Muscle layer of colon (tissue), 2 donors: ENCODE data around the gene RLIM.
"Not testable (repeated sequence)": the region's sequence is repeated elsewhere in the genome, so short reads cannot be mapped to it uniquely, and the experiment has no call there.

Experiments used
- H3K27ac ChIP-seq: one replicate; pipeline ENCODE4 v1.7.0; 2013; ENCODE audit warnings: low read depth, mild to moderate bottlenecking, low read length, moderate library complexity
- H3K27me3 ChIP-seq, 2 donors: one replicate each; pipeline ENCODE4 v1.7.0; 2013; ENCODE audit warnings: low read length in 2 of 2, mild to moderate bottlenecking in 2 of 2; ENCODE audit not compliant: insufficient read depth in 2 of 2, control insufficient read depth in 1 of 2
- H3K36me3 ChIP-seq: one replicate; pipeline ENCODE4 v1.7.0; 2013; ENCODE audit warnings: mild to moderate bottlenecking, low read length; ENCODE audit not compliant: insufficient read depth
- H3K4me1 ChIP-seq: one replicate; pipeline ENCODE4 v1.7.0; 2013; ENCODE audit warnings: mild to moderate bottlenecking, low read length; ENCODE audit not compliant: insufficient read depth
- H3K4me3 ChIP-seq, 2 donors: one replicate each; pipeline ENCODE4 v1.7.0; 2013; ENCODE audit warnings: low read length in 2 of 2, low read depth in 1 of 2, mild to moderate bottlenecking in 1 of 2, moderate library complexity in 1 of 2
- H3K9ac ChIP-seq: one replicate; pipeline ENCODE4 v1.7.0; 2013; ENCODE audit warnings: low read length
- H3K9me3 ChIP-seq: one replicate; pipeline ENCODE4 v1.7.0; 2013; ENCODE audit warnings: mild to moderate bottlenecking, low read length
- donor health status: abdominal sarcoma.
- donor health status: Adenocarcinoma of cecum.

Gene RLIM

GRCh38 chrX:74614093-74614909, at the start of gene RLIM:
Gene RLIM, minus strand, starts transcription at chrX:74614624. Its CDS starts 18,647 bp downstream, at chrX:74595977.
- Histone ChIP-seq H3K9me3 (no peaks in the 10 kb centered on the region), H3K4me3 (peak within 1 kb of the TSS; percentile 66 to 76)

GRCh38 chrX:74656079-74656745, 41.8 kb upstream of the RLIM start:
- Histone ChIP-seq H3K9me3 (no peaks in the 10 kb centered on the region), H3K27me3 (peaks cover 0 to 8% of the 10 kb centered on the region in 2 donors), H3K36me3 (no peaks in the 10 kb centered on the region)

More at GRCh38 chrX:74614093-74614909, at the start of gene RLIM:
- H3K36me3 ChIP-seq = no peaks in the 10 kb centered on the region
- peak within 1 kb of the TSS; percentile 79 for H3K27ac ChIP-seq
- no peaks in the 10 kb centered on the region for H3K4me1 ChIP-seq
- peak within 1 kb of the TSS; percentile 70 for H3K9ac ChIP-seq
- no peaks in the 10 kb centered on the region for H3K27me3 ChIP-seq

GRCh38 chrX:74654953-74655352, 40.5 kb upstream of the RLIM start:
- H3K4me1 ChIP-seq, H3K36me3 ChIP-seq, H3K4me3 ChIP-seq, H3K27ac ChIP-seq, H3K9me3 ChIP-seq, H3K27me3 ChIP-seq, H3K9ac ChIP-seq: not testable (repeated sequence)

More at GRCh38 chrX:74656079-74656745, 41.8 kb upstream of the RLIM start:
- Histone ChIP-seq H3K27ac (no peak overlapping the region), H3K9ac (no peak overlapping the region), H3K4me1 (no peaks in the 10 kb centered on the region), H3K4me3 (no peak overlapping the region)

- H3K27me3 ChIP-seq = no peaks in the 10 kb centered on the region
- no peaks in the 10 kb centered on the region for H3K36me3 ChIP-seq
- no peaks in the 10 kb centered on the region for H3K9me3 ChIP-seq
- no peak overlapping the region for H3K9ac ChIP-seq
- H3K4me1 ChIP-seq = no peaks in the 10 kb centered on the region
- H3K4me3 ChIP-seq = no peak overlapping the region
- H3K27ac ChIP-seq = no peak overlapping the region
Observed at GRCh38 chrX:74636749-74637314, 22.4 kb upstream of the RLIM start.

GRCh38 chrX:74613370-74614092, 893 bp downstream of the RLIM start:
- Histone ChIP-seq H3K27ac (peak overlapping the region; percentile 79), H3K4me3 (peak overlapping the region; percentile 66 to 76), H3K9me3 (no peaks in the 10 kb centered on the region), H3K4me1 (no peaks in the 10 kb centered on the region), H3K27me3 (no peaks in the 10 kb centered on the region), H3K9ac (peak overlapping the region; percentile 70), H3K36me3 (no peaks in the 10 kb centered on the region)

- Histone ChIP-seq H3K36me3 (no peaks in the 10 kb centered on the region), H3K4me3 (no peak overlapping the region), H3K27ac (no peak overlapping the region), H3K27me3 (no peaks in the 10 kb centered on the region), H3K9ac (no peak overlapping the region), H3K4me1 (no peaks in the 10 kb centered on the region), H3K9me3 (no peaks in the 10 kb centered on the region)
Observed at GRCh38 chrX:74606799-74607198, 7.6 kb downstream of the RLIM start.

- Histone ChIP-seq H3K36me3 (no peaks in the 10 kb centered on the region), H3K27me3 (no peaks in the 10 kb centered on the region), H3K4me1 (no peaks in the 10 kb centered on the region), H3K9me3 (no peaks in the 10 kb centered on the region), H3K4me3 (no peak overlapping the region), H3K27ac (no peak overlapping the region), H3K9ac (no peak overlapping the region)
Observed at GRCh38 chrX:74606342-74606741, 8.1 kb downstream of the RLIM start.

GRCh38 chrX:74603040-74603439, 11.4 kb downstream of the RLIM start:
- Histone ChIP-seq H3K36me3 (no peaks in the 10 kb centered on the region), H3K4me1 (no peaks in the 10 kb centered on the region), H3K9ac (no peak overlapping the region), H3K27me3 (peaks cover 0 to 8% of the 10 kb centered on the region in 2 donors), H3K9me3 (no peaks in the 10 kb centered on the region), H3K27ac (no peak overlapping the region), H3K4me3 (no peak overlapping the region)

- Histone ChIP-seq H3K27ac (no peak overlapping the region), H3K27me3 (peaks cover 0 to 8% of the 10 kb centered on the region in 2 donors), H3K4me3 (no peak overlapping the region), H3K9ac (no peak overlapping the region), H3K36me3 (no peaks in the 10 kb centered on the region), H3K9me3 (no peaks in the 10 kb centered on the region), H3K4me1 (no peaks in the 10 kb centered on the region)
Observed at GRCh38 chrX:74602142-74602541, 12.3 kb downstream of the RLIM start.

GRCh38 chrX:74593593-74593992, 20.8 kb downstream of the RLIM start:
- H3K4me3 ChIP-seq = no peak overlapping the region
- H3K36me3 ChIP-seq = peaks cover 10% of the 10 kb centered on the region

GRCh38 chrX:74585766-74586165, 28.7 kb downstream of the RLIM start:
- Histone ChIP-seq H3K9ac (no peak overlapping the region), H3K4me1 (no peaks in the 10 kb centered on the region), H3K27me3 (no peaks in the 10 kb centered on the region), H3K36me3 (no peaks in the 10 kb centered on the region), H3K9me3 (no peaks in the 10 kb centered on the region), H3K4me3 (no peak overlapping the region), H3K27ac (no peak overlapping the region)

More at GRCh38 chrX:74593593-74593992, 20.8 kb downstream of the RLIM start:
- H3K9me3 ChIP-seq = no peaks in the 10 kb centered on the region
- H3K27me3 ChIP-seq = no peaks in the 10 kb centered on the region
- H3K4me1 ChIP-seq = no peaks in the 10 kb centered on the region
- H3K9ac ChIP-seq = no peak overlapping the region
- no peak overlapping the region for H3K27ac ChIP-seq
